Neural cell (in vitro differentiated cells): ENCODE results near the gene VPS13C. TPM values are rescaled to one million over a fixed set of nuclear protein-coding genes. Genes with fewer than 3 reads are reported as not detected.

Experiments used
- H2AFZ ChIP-seq: fragments of 200-600, 300-800 bp; sonication (generic), shearing (Covaris generic); 2 replicates; pipeline ENCODE4 v1.6.0; 2014; ENCODE audit warnings: low read depth, mild to moderate bottlenecking, antibody characterized with exemption, low read length, moderate library complexity
- H3F3A ChIP-seq: fragments of 200-600 bp; shearing (Covaris generic); 2 replicates; pipeline ENCODE4 v1.6.1; 2016; ENCODE audit warnings: mild to moderate bottlenecking, moderate library complexity, mixed read lengths, antibody characterized with exemption, low read length; ENCODE audit not compliant: insufficient read depth, poor library complexity, severe bottlenecking
- H3K27ac ChIP-seq: fragments of 200-600, 300-800 bp; sonication (generic), shearing (Covaris generic); 2 replicates; pipeline ENCODE4 v1.5.1; 2014; ENCODE audit warnings: mild to moderate bottlenecking, low read length, moderate library complexity
- H3K27me3 ChIP-seq: fragments of 300-800, 200-600 bp; sonication (generic), shearing (Covaris generic); 2 replicates; pipeline ENCODE4 v1.6.0; 2014; ENCODE audit warnings: mild to moderate bottlenecking, low read depth, low read length, moderate library complexity; ENCODE audit not compliant: insufficient read depth
- H3K36me3 ChIP-seq: fragments of 300-800, 200-600 bp; sonication (generic), shearing (Covaris generic); 2 replicates; pipeline ENCODE4 v1.5.1; 2014; ENCODE audit warnings: mild to moderate bottlenecking, antibody characterized with exemption, low read length, moderate library complexity; ENCODE audit not compliant: insufficient read depth
- H3K4me2 ChIP-seq: fragments of 300-800, 200-600 bp; sonication (generic), shearing (Covaris generic); 2 replicates; pipeline ENCODE4 v1.6.0; 2014; ENCODE audit warnings: mild to moderate bottlenecking, low read length
- H3K4me3 ChIP-seq: fragments of 300-800, 200-600 bp; sonication (generic), shearing (Covaris generic); 2 replicates; pipeline ENCODE4 v1.5.1; 2014; ENCODE audit warnings: mild to moderate bottlenecking, low read length, moderate library complexity
- H3K79me2 ChIP-seq: fragments of 200-600 bp; shearing (Covaris generic); replicated peaks from 2 replicates; pipeline ENCODE4 v1.6.0; 2014; ENCODE audit warnings: mild to moderate bottlenecking, low read length, moderate library complexity; ENCODE audit not compliant: insufficient read depth
- H3K9ac ChIP-seq: fragments of 300-800, 200-600 bp; sonication (generic), shearing (Covaris generic); 2 replicates; pipeline ENCODE4 v1.6.1; 2016; ENCODE audit warnings: mild to moderate bottlenecking, low read length, mixed read lengths
- H3K9me2 ChIP-seq: fragments of 200-600 bp; shearing (Covaris generic); 2 replicates; pipeline ENCODE4 v1.6.1; 2016; ENCODE audit warnings: mild to moderate bottlenecking, low read length, mixed read lengths; ENCODE audit not compliant: insufficient read depth
- H3K9me3 ChIP-seq: fragments of 200-600, 300-800 bp; sonication (generic), shearing (Covaris generic); 2 replicates; pipeline ENCODE4 v1.6.1; 2016; ENCODE audit warnings: mild to moderate bottlenecking, mixed run types, low read length, moderate library complexity, mixed read lengths
- H4K20me1 ChIP-seq: fragments of 200-600 bp; shearing (Covaris generic); 2 replicates; pipeline ENCODE4 v1.6.1; 2016; ENCODE audit warnings: mild to moderate bottlenecking, mixed run types; ENCODE audit not compliant: insufficient read depth
- CTCF ChIP-seq: fragments of 450-650 bp; IDR thresholded peaks from 2 replicates; pipeline ENCODE4 v1.5.1; 2014; ENCODE audit warnings: antibody characterized with exemption, mild to moderate bottlenecking, moderate library complexity; ENCODE audit not compliant: poor library complexity, severe bottlenecking
- EP300 ChIP-seq: fragments of 450-650 bp; conservative IDR thresholded peaks from 2 replicates; pipeline ENCODE4 v1.6.1; 2014; ENCODE audit warnings: antibody characterized with exemption, mild to moderate bottlenecking, moderate library complexity; ENCODE audit not compliant: poor library complexity, severe bottlenecking
- EZH2 ChIP-seq: fragments of 200-600, 300-800 bp; shearing (Covaris generic), sonication (generic); IDR thresholded peaks from 2 replicates; pipeline ENCODE4 v1.6.1; 2014; ENCODE audit warnings: antibody characterized with exemption, low read length, borderline replicate concordance, mild to moderate bottlenecking; ENCODE audit not compliant: insufficient read depth, poor library complexity, severe bottlenecking
- MXI1 ChIP-seq: fragments of 450-650 bp; conservative IDR thresholded peaks from 2 replicates; pipeline ENCODE4 v1.6.1; 2014; ENCODE audit warnings: antibody characterized with exemption, mild to moderate bottlenecking; ENCODE audit not compliant: poor library complexity, severe bottlenecking
- POLR2AphosphoS5 ChIP-seq: IDR thresholded peaks from 2 replicates; pipeline ENCODE4 v1.6.1; 2012
- RAD21 ChIP-seq: fragments of 450-650 bp; conservative IDR thresholded peaks from 2 replicates; pipeline ENCODE4 v1.6.1; 2014; ENCODE audit warnings: antibody characterized with exemption, mild to moderate bottlenecking, moderate library complexity
- REST ChIP-seq: IDR thresholded peaks from 2 replicates; pipeline ENCODE4 v1.6.1; 2012; ENCODE audit warnings: borderline replicate concordance
- SMC3 ChIP-seq: fragments of 450-650 bp; conservative IDR thresholded peaks from 2 replicates; pipeline ENCODE4 v1.6.1; 2014; ENCODE audit warnings: antibody characterized with exemption, mild to moderate bottlenecking, moderate library complexity; ENCODE audit not compliant: poor library complexity
- TAF1 ChIP-seq: IDR thresholded peaks from 2 replicates; pipeline ENCODE4 v1.6.1; 2012; ENCODE audit warnings: low read depth
- polyA plus RNA-seq: library from polyadenylated mRNA; depleted of rRNA; stranded (reverse); fragments of >200 nt; gene quantifications from 2 replicates; pipeline ENCODE4 v1.2.3, GENCODE V29; 2014

Gene VPS13C
- polyA plus RNA-seq, 1 donor from 2014 or later: 92.6 TPM

GRCh38 chr15:62046078-62046743 lies 14.0 kb downstream of the VPS13C start:
- Histone ChIP-seq H3K4me2 (no peak overlapping the region), H3K36me3 (no peaks in the 10 kb centered on the region), H3K9me3 (no peaks in the 10 kb centered on the region), H3F3A (no peaks in the 10 kb centered on the region), H3K4me3 (no peak overlapping the region), H4K20me1 (no peaks in the 10 kb centered on the region), H3K9ac (no peak overlapping the region), H3K9me2 (no peaks in the 10 kb centered on the region), H3K27ac (no peak overlapping the region), H3K27me3 (no peaks in the 10 kb centered on the region), H3K79me2 (peaks cover 5% of the 10 kb centered on the region), H2AFZ (no peak overlapping the region)
- TF ChIP-seq CTCF: no peak
- no peak for TF ChIP-seq EP300
- no peak for TF ChIP-seq RAD21
- no peak for TF ChIP-seq MXI1
- no peak for TF ChIP-seq TAF1
- no peak for TF ChIP-seq SMC3
- TF ChIP-seq REST: no peak

GRCh38 chr15:62035256-62035924 lies 24.9 kb downstream of the VPS13C start:
- no peak overlapping the region for H2AFZ ChIP-seq
- H3K36me3 ChIP-seq: no peaks in the 10 kb centered on the region
- H4K20me1 ChIP-seq: no peaks in the 10 kb centered on the region
- no peaks in the 10 kb centered on the region for H3K9me2 ChIP-seq
- H3K27me3 ChIP-seq: no peaks in the 10 kb centered on the region
- H3K9me3 ChIP-seq: no peaks in the 10 kb centered on the region
- no peak overlapping the region for H3K27ac ChIP-seq
- H3F3A ChIP-seq: no peaks in the 10 kb centered on the region
- H3K4me2 ChIP-seq: no peak overlapping the region
- no peak overlapping the region for H3K4me3 ChIP-seq
- TF ChIP-seq REST (no peak), EZH2 (no peak), EP300 (no peak), SMC3 (no peak), TAF1 (no peak), RAD21 (no peak), MXI1 (no peak), CTCF (no peak), POLR2AphosphoS5 (no peak)
- H3K9ac ChIP-seq: no peak overlapping the region
- no peaks in the 10 kb centered on the region for H3K79me2 ChIP-seq
